Right lobe of liver (tissue), 4 donors: ENCODE results near the gene EID3.
"Not testable (repeated sequence)": the region's sequence is repeated elsewhere in the genome, so short reads cannot be mapped to it uniquely, and the experiment has no call there.

ENCODE experiments used
- POLR2A ChIP-seq: fragments of 450-650 bp; IDR thresholded peaks from one replicate; pipeline ENCODE4 v1.6.1; 2017; ENCODE audit warnings: antibody characterized with exemption, mild to moderate bottlenecking
- TF ChIP-seq, protein P1 (sequence below), 4 donors: fragments of 200-600 bp in 3 of 4; fragments of 450-650 bp in 1 of 4; IDR thresholded peaks; one replicate each; pipeline versions ENCODE4 v1.5.1 to v1.8.0; 2016 to 2022; ENCODE audit warnings: antibody characterized with exemption in 4 of 4, mild to moderate bottlenecking in 2 of 4
- donor health status: DM: no; HTN: no; CAD: no.
- donor health status: DM: no; HTN: no; CAD: no.
- donor health status: DM: no; HTN: yes; CAD: no.

GRCh38 chr12:104322533-104322932 lies 19.0 kb downstream of the EID3 start:
- TF ChIP-seq POLR2A = not testable (repeated sequence)
- TF ChIP-seq, protein P1, sequence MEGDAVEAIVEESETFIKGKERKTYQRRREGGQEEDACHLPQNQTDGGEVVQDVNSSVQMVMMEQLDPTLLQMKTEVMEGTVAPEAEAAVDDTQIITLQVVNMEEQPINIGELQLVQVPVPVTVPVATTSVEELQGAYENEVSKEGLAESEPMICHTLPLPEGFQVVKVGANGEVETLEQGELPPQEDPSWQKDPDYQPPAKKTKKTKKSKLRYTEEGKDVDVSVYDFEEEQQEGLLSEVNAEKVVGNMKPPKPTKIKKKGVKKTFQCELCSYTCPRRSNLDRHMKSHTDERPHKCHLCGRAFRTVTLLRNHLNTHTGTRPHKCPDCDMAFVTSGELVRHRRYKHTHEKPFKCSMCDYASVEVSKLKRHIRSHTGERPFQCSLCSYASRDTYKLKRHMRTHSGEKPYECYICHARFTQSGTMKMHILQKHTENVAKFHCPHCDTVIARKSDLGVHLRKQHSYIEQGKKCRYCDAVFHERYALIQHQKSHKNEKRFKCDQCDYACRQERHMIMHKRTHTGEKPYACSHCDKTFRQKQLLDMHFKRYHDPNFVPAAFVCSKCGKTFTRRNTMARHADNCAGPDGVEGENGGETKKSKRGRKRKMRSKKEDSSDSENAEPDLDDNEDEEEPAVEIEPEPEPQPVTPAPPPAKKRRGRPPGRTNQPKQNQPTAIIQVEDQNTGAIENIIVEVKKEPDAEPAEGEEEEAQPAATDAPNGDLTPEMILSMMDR (IDR thresholded peaks at IDR 0.05) = not testable (repeated sequence)
